Stimulated activated naive CD4-positive, alpha-beta T cell treated with Interleukin-2 at 50 U/mL for 16 hours (primary cell): Measurements from ENCODE around the gene GPR179.
"Not testable (repeated sequence)": the region's sequence is repeated elsewhere in the genome, so short reads cannot be mapped to it uniquely, and the experiment has no call there.

Experiments
- DNase-seq: peaks from one replicate; lab custom pipeline; 2025; lab: John Stamatoyannopoulos, UW

GPR179 gene

GRCh38 chr17:38322897-38323296, 20.9 kb downstream of the GPR179 start:
- DNase-seq: no peak

DNA sequence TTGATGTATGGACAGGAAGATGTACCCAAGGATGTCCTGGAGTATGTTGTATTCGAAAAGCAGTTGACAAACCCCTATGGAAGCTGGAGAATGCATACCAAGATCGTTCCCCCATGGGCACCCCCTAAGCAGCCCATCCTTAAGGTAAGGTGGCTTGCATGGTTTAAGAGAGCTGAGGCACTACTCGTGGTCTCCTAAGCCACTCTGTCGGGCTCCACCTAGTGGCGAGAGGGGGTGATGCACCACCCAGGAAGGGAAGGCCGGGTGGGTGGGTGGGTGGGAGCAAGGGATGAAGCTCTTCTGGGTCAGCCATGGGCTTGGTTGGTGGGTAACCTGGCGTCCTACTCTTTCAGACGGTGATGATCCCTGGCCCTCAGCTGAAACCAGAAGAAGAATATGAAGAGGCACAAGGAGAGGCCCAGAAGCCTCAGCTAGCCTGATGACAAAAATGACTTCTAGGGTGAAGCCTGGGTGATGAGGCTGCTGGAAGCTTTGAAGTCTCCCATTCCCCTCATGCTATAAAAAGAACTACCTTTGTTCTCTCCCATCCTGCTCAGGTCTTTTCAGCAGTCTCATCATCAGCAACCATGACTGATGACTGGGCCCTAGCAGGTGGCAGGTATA, 21.5 kb downstream of the GPR179 start:
- peak; percentile 47 for DNase-seq

- no peak for DNase-seq
Measured at GRCh38 chr17:38320482-38320881, 23.3 kb downstream of the GPR179 start.

DNA sequence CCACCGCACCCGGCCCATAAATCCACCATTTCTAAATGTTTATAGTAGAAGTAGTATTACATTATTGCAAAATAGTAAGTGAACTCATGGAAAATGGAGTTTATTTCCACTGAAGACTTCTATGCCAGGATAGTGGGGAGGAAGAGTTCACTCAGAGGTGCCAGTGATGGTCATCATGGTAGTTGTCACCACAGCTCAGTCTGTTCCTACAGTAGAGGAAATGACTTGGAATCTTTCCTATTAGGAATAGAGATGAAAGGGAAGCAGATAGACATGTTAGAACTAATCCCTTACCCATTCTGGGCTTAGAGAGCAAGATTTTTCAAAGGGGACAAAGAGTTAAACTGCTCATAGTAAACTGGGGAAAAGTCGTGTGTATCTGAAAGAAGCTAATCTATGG, 26.7 kb downstream of the GPR179 start:
- DNase-seq: no peak

DNA sequence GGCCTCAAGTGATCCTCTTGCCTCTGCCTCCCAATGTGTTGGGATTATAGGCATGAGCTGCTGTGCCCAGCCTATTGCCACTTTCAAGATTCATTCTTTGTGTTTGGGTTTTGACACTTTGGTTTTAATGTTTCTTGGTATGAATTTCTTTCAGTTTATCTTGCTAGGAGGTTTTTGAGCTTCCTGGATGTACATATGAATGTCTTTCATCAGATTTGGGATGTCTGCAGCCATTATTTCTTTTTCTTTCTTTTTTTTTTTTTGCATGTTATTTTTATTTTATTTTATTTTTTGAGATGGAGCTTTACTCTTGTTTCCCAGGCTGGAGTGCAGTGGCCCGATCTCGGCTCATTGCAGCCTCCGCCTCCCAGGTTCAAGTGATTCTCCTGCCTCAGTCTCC, 28.3 kb downstream of the GPR179 start:
- DNase-seq: no peak

- peak; percentile 93 for DNase-seq
Measured at GRCh38 chr17:38296834-38297517, 46.8 kb downstream of the GPR179 start, which contains the start of gene MRPL45. TSS of gene MRPL45 (plus strand) at chr17:38297168. CDS start at chr17:38297184, 16 bp downstream.

DNA sequence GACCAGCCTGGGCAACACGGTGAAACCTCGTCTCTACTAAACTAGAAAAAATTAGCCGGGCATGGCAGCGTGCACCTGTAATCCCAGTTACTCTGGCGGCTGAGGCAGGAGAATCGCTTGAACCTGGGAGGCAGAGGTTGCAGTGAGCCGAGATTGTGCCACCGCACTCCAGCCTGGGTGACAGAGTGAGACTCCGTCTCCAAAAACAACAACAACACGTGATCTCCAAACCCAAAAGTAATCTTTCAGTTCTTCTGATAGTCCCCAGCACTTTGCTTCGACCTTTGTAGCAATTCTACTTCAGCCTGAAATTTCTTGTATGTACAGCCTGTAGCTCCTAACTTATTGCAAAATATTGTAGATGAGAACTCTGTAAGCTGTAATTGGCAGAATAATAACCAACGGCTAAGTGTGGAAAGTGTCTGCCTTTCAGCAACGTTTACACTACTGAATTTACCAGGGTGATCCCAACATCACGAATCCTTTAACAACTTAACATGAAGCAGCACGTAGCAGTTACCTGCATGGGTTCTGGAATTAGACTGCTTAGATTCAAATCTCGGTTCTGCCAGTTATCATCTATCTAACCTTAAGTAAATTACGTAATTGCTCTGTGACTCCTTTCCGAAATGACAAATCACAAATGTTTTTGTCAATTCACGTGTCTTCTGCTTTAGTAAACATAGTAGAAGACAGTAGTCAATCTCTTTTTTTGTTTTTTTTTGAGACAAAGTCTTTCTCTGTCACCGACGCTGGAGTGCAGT, 48.0 kb downstream of the GPR179 start:
- not testable (repeated sequence) for DNase-seq

DNA sequence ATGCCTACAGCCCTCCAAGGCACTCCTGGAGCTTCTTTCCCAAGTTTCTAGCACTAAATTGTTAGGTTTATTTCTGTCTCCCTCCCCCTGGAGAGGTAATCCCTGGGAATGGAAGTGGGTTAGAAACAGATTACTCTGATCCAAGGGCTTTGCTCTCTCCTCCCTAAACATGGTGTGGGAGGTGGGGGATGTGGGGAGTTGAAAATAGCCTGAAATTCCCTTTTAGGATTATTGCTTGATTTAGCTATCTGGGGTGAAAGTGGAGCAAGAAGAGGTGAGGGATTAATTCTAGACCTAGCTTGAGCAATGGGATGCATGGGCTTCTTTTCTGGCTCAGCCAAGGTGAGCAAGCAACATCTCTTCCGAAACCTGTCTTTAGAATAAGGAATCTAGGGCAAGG, 54.0 kb downstream of the GPR179 start:
- not testable (repeated sequence) for DNase-seq

GRCh38 chr17:38288217-38288827, 55.4 kb downstream of the GPR179 start:
- not testable (repeated sequence) for DNase-seq

GRCh38 chr17:38286501-38287091, 57.2 kb downstream of the GPR179 start:
- not testable (repeated sequence) for DNase-seq

DNA sequence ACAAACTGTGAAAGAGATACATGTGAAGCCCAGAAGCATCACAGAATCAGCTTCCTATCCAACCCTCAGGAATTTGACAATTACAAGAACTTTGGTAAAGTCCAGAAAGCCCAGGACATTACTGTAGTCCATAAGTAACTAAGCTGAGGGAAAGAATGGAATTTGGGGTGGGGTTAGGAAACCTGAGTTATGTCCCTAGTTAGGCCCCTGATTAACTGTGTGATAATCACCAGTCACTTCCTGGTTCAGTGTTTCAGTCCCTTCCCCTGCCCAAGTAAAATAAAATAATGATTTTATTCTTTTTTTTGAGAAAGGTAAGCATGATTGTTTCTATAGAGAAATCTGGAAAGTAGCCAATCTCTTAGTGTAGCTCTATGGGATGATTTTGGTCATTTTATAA, 57.8 kb downstream of the GPR179 start:
- DNase-seq: not testable (repeated sequence)
